Measurements from ENCODE around the gene SYNJ2. TPM values are rescaled to one million over a fixed set of nuclear protein-coding genes. Genes with fewer than 3 reads are reported as not detected.

Gene SYNJ2
- total and polyA plus RNA-seq, 4 donors: 3.4 to 8.8 (median 4.8) TPM

- H3K9me3 ChIP-seq (ENCODE audit: control insufficient read depth in 4 of 4, insufficient read depth in 3 of 4, low read length in 3 of 4): no peaks in the 10 kb centered on the region
- H3K27me3 ChIP-seq (ENCODE audit: control insufficient read depth in 3 of 3, insufficient read depth in 3 of 3, low read length in 2 of 3): no peaks in the 10 kb centered on the region
- TF ChIP-seq CTCF (IDR thresholded peaks at IDR 0.05; ENCODE audit: control extremely low read depth, extremely low read depth): no peak
- H3K9ac ChIP-seq (ENCODE audit: insufficient read depth in 1 of 2, low read length in 2 of 2): no peak overlapping the region
- DNase-seq: no peak
- H3K36me3 ChIP-seq (ENCODE audit: control insufficient read depth in 4 of 4, insufficient read depth in 4 of 4, low read length in 4 of 4): peaks cover 0 to 36% (median 6%) of the 10 kb centered on the region in 4 donors
- peak overlapping the region in 1 of 2 donors; percentile 35 for H3K27ac ChIP-seq (ENCODE audit: low read depth in 1 of 2, low read length in 1 of 2)
- 76 to 85% methylated on average over 14 of the region's 14 CpGs for WGBS, 2 donors
- H3K4me1 ChIP-seq (ENCODE audit: control insufficient read depth in 5 of 5, insufficient read depth in 5 of 5, low read length in 5 of 5): peaks cover 0 to 8% (median 0%) of the 10 kb centered on the region in 5 donors
- ATAC-seq (ENCODE audit: insufficient read depth, low FRiP score): no peak
- H3K4me3 ChIP-seq: no peak overlapping the region
Measured at GRCh38 chr6:158087224-158087867, 105.7 kb downstream of the SYNJ2 start.

GRCh38 chr6:158092806-158093205 is 111.1 kb downstream of the SYNJ2 start:
- Histone ChIP-seq H3K9ac (ENCODE audit: insufficient read depth in 1 of 2, low read length in 2 of 2) (no peak overlapping the region), H3K4me1 (ENCODE audit: control insufficient read depth in 5 of 5, insufficient read depth in 5 of 5, low read length in 5 of 5) (no peaks in the 10 kb centered on the region), H3K9me3 (ENCODE audit: control insufficient read depth in 4 of 4, insufficient read depth in 3 of 4, low read length in 3 of 4) (no peaks in the 10 kb centered on the region), H3K36me3 (ENCODE audit: control insufficient read depth in 4 of 4, insufficient read depth in 4 of 4, low read length in 4 of 4) (peaks cover 0 to 52% (median 13%) of the 10 kb centered on the region in 4 donors), H3K4me3 (no peak overlapping the region), H3K27ac (ENCODE audit: low read depth in 1 of 2, low read length in 1 of 2) (no peak overlapping the region), H3K27me3 (ENCODE audit: control insufficient read depth in 3 of 3, insufficient read depth in 3 of 3, low read length in 2 of 3) (no peaks in the 10 kb centered on the region)
- no peak for ATAC-seq (ENCODE audit: insufficient read depth, low FRiP score)
- no peak for TF ChIP-seq CTCF (IDR thresholded peaks at IDR 0.05; ENCODE audit: control extremely low read depth, extremely low read depth)
- WGBS, 2 donors: 97 to 98% methylated on average over 9 of the region's 9 CpGs
- DNase-seq: no peak

GRCh38 chr6:158095031-158095430 is 113.4 kb downstream of the SYNJ2 start:
- H3K4me1 ChIP-seq (ENCODE audit: control insufficient read depth in 5 of 5, insufficient read depth in 5 of 5, low read length in 5 of 5): peaks cover 0 to 2% (median 0%) of the 10 kb centered on the region in 5 donors
- no peak for TF ChIP-seq CTCF (IDR thresholded peaks at IDR 0.05; ENCODE audit: control extremely low read depth, extremely low read depth)
- ATAC-seq (ENCODE audit: insufficient read depth, low FRiP score) (no peak), DNase-seq (no peak)
- no peak overlapping the region for H3K9ac ChIP-seq (ENCODE audit: insufficient read depth in 1 of 2, low read length in 2 of 2)
- H3K9me3 ChIP-seq (ENCODE audit: control insufficient read depth in 4 of 4, insufficient read depth in 3 of 4, low read length in 3 of 4): no peaks in the 10 kb centered on the region
- H3K27me3 ChIP-seq (ENCODE audit: control insufficient read depth in 3 of 3, insufficient read depth in 3 of 3, low read length in 2 of 3): no peaks in the 10 kb centered on the region
- H3K36me3 ChIP-seq (ENCODE audit: control insufficient read depth in 4 of 4, insufficient read depth in 4 of 4, low read length in 4 of 4): peaks cover 0 to 41% (median 13%) of the 10 kb centered on the region in 4 donors
- 50 to 91% methylated on average over 6 of the region's 6 CpGs for WGBS, 2 donors
- no peak overlapping the region for H3K4me3 ChIP-seq
- H3K27ac ChIP-seq (ENCODE audit: low read depth in 1 of 2, low read length in 1 of 2): no peak overlapping the region

All from lung (tissue), 12 donors.